Breast epithelium (tissue), 4 donors: ENCODE data around the gene DTYMK. TPM values are rescaled to one million over a fixed set of nuclear protein-coding genes. Genes with fewer than 3 reads are reported as not detected.

Experiments
- DNase-seq, 2 donors: peaks; one replicate each; pipeline ENCODE4 v3.0.0-alpha.2; 2019; ENCODE audit warnings: low spot score in 2 of 2
- H3K27ac ChIP-seq, 2 donors: fragments of 200-600 bp; sonication (generic) in 1 of 2; one replicate each; pipeline ENCODE4 v1.5.1; 2016 to 2019; ENCODE audit warnings: mild to moderate bottlenecking in 1 of 2
- H3K27me3 ChIP-seq, 2 donors: fragments of 200-600 bp; sonication (generic) in 1 of 2; one replicate each; pipeline versions ENCODE4 v1.5.1 to v1.6.0; 2017 to 2019; ENCODE audit warnings: control low read depth in 1 of 2, mild to moderate bottlenecking in 1 of 2
- H3K36me3 ChIP-seq: fragments of 200-600 bp; one replicate; pipeline ENCODE4 v1.5.1; 2019
- H3K4me1 ChIP-seq, 2 donors: fragments of 200-600 bp; sonication (generic); one replicate each; pipeline ENCODE4 v1.5.1; 2016 to 2019; ENCODE audit warnings: control low read depth in 1 of 2
- H3K4me3 ChIP-seq, 3 donors: fragments of 200-600 bp; sonication (generic); 1 replicate in 2 of 3; 2 replicates in 1 of 3; pipeline ENCODE4 v1.5.1; 2016 to 2019; ENCODE audit warnings: mild to moderate bottlenecking in 3 of 3, moderate library complexity in 2 of 3
- H3K9me3 ChIP-seq, 2 donors: fragments of 200-600 bp; sonication (generic) in 1 of 2; one replicate each; pipeline ENCODE4 v1.5.1; 2016 to 2019; ENCODE audit warnings: control low read depth in 1 of 2
- CTCF ChIP-seq, 3 donors: fragments of 450-650 bp; IDR thresholded peaks; one replicate each; pipeline ENCODE4 v1.5.1; 2016 to 2017; ENCODE audit warnings: antibody characterized with exemption in 3 of 3, mild to moderate bottlenecking in 3 of 3, moderate library complexity in 3 of 3
- POLR2A ChIP-seq: fragments of 450-650 bp; IDR thresholded peaks from one replicate; pipeline ENCODE4 v1.6.1; 2016; ENCODE audit warnings: antibody characterized with exemption, mild to moderate bottlenecking, moderate library complexity
- POLR2AphosphoS5 ChIP-seq, 3 donors: sonication (generic); formaldehyde crosslinking; IDR thresholded peaks; one replicate each; pipeline ENCODE4 v1.6.1; 2017; ENCODE audit warnings: antibody characterized with exemption in 3 of 3
- intact Hi-C: fragments of 100-400 bp; cut with DNase I; formaldehyde crosslinking; loops from one replicate; pipeline ENCODE4 v1.15.1; 2023; ENCODE audit warnings: low total_unique reads
- total RNA-seq, 3 donors: library from RNA; depleted of rRNA; stranded (reverse); fragments of >200 nt; gene quantifications; one replicate each; pipeline ENCODE4 v1.1.0, GENCODE V29; 2016

Gene DTYMK
- total RNA-seq, 3 donors from 2014 or later, result 16.8 to 23.2 (median 19.7) TPM

- H3K27me3 ChIP-seq, result no peaks in the 10 kb centered on the region
- H3K4me1 ChIP-seq, result peaks cover 8 to 19% of the 10 kb centered on the region in 2 donors
- H3K36me3 ChIP-seq, result no peaks in the 10 kb centered on the region
- no peaks in the 10 kb centered on the region for H3K9me3 ChIP-seq
- TF ChIP-seq POLR2A (no peak), CTCF (IDR thresholded peaks at IDR 0.05) (no peak), POLR2AphosphoS5 (IDR thresholded peaks at IDR 0.05) (no peak)
- H3K27ac ChIP-seq, result no peak overlapping the region
- no peak overlapping the region for H3K4me3 ChIP-seq
- intact Hi-C loops, result no loop called here
- no peak for DNase-seq
These were observed 45.0 kb downstream of the DTYMK start for GRCh38 chr2:241641631-241642030.

- Histone ChIP-seq H3K4me1 (peaks cover 8 to 23% of the 10 kb centered on the region in 2 donors), H3K27ac (no peak overlapping the region), H3K9me3 (no peaks in the 10 kb centered on the region), H3K4me3 (no peak overlapping the region), H3K27me3 (no peaks in the 10 kb centered on the region), H3K36me3 (no peaks in the 10 kb centered on the region)
- TF ChIP-seq POLR2A, result no peak
- TF ChIP-seq CTCF (IDR thresholded peaks at IDR 0.05), result no peak
- TF ChIP-seq POLR2AphosphoS5 (IDR thresholded peaks at IDR 0.05), result no peak
- no peak for DNase-seq
- intact Hi-C loops, result no loop called here
These were observed 46.3 kb downstream of the DTYMK start for GRCh38 chr2:241640165-241640795.

- TF ChIP-seq POLR2AphosphoS5 (IDR thresholded peaks at IDR 0.05) (no peak), CTCF (IDR thresholded peaks at IDR 0.05) (no peak), POLR2A (no peak)
- DNase-seq, result no peak
- Histone ChIP-seq H3K27me3 (no peaks in the 10 kb centered on the region), H3K4me1 (peaks cover 8 to 23% of the 10 kb centered on the region in 2 donors), H3K27ac (no peak overlapping the region), H3K9me3 (no peaks in the 10 kb centered on the region), H3K36me3 (no peaks in the 10 kb centered on the region), H3K4me3 (peak overlapping the region in 1 of 3 donors; percentile 78)
- intact Hi-C loops, result loop anchor here (5.0 kb wide), 1 partner anchor 213 kb away; no protein-coding TSS in a partner anchor
These were observed 47.2 kb downstream of the DTYMK start for GRCh38 chr2:241639385-241639784.

- TF ChIP-seq POLR2AphosphoS5 (IDR thresholded peaks at IDR 0.05) (no peak), POLR2A (no peak), CTCF (IDR thresholded peaks at IDR 0.05) (no peak)
- DNase-seq, result no peak
- Histone ChIP-seq H3K27me3 (no peaks in the 10 kb centered on the region), H3K4me1 (peaks cover 8 to 23% of the 10 kb centered on the region in 2 donors), H3K9me3 (no peaks in the 10 kb centered on the region), H3K36me3 (no peaks in the 10 kb centered on the region), H3K27ac (no peak overlapping the region), H3K4me3 (peak overlapping the region in 2 of 3 donors; percentile 78 to 97)
- intact Hi-C loops, result loop anchor here (5.0 kb wide), 1 partner anchor 213 kb away; no protein-coding TSS in a partner anchor
These were observed 47.7 kb downstream of the DTYMK start for GRCh38 chr2:241638940-241639339.

GRCh38 chr2:241637795-241638660 is 48.6 kb downstream of the DTYMK start:
- intact Hi-C loops, result loop anchor here (5.0 kb wide), 1 partner anchor 214 kb away; no protein-coding TSS in a partner anchor

More at GRCh38 chr2:241637795-241638660, 48.6 kb downstream of the DTYMK start:
- H3K9me3 ChIP-seq, result no peaks in the 10 kb centered on the region
- H3K27me3 ChIP-seq, result no peaks in the 10 kb centered on the region
- no peak for TF ChIP-seq CTCF (IDR thresholded peaks at IDR 0.05)
- no peak for TF ChIP-seq POLR2AphosphoS5 (IDR thresholded peaks at IDR 0.05)
- TF ChIP-seq POLR2A, result no peak
- peaks cover 8 to 23% of the 10 kb centered on the region in 2 donors for H3K4me1 ChIP-seq
- peak overlapping the region; percentile 78 to 97 (median 92) for H3K4me3 ChIP-seq
- peaks cover under 1% of the 10 kb centered on the region for H3K36me3 ChIP-seq
- H3K27ac ChIP-seq, result peak overlapping the region; percentile 99 to 100
- DNase-seq, result no peak
